ENCODE data around the gene GPALPP1.
"Not testable (repeated sequence)": the region's sequence is repeated elsewhere in the genome, so short reads cannot be mapped to it uniquely, and the experiment has no call there.

The GPALPP1 gene

DNA sequence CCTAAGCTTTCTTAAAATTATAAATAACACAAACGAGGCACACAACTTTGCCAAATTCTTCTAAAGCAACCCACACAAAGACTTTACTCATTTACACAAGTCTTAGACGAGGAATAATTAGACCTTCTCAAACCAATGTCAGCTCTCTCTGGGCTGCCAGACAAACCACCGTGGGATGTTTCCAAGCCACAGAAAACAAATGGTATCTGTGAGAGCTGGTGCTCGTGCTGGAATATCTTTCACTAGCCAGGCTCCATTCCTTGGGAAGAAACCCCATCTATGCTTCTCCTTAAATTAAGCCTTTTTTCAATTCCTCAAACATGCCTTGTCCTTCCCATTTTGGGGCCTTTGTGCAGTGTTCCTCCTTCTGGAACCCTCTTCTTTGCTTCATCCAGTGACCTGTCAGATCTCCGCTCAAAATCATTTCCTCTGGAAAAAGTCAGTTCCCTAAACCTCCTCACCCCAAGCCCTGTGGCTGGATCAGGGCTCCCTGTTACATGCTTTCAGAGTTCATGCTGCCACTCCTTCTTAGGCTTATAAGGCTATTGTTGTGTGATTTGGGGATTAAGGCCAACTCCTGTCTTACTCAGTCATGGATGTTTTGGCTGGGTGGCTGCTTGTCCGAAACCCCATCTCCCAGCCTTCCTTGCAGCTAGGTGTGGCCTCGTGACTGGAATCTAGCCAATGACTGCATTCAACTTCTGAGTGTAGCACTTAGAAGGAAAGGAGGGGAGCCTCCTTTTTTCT is 66.7 kb downstream of the GPALPP1 start:
- no peaks in the 10 kb centered on the region for H3K27me3 ChIP-seq
- peaks cover 0 to 10% of the 10 kb centered on the region in 2 experiments for H3K4me1 ChIP-seq (ENCODE audit: control insufficient read depth in 1 of 2, insufficient read depth in 1 of 2, low read depth in 1 of 2, low read length in 1 of 2)
- no peaks in the 10 kb centered on the region for H3K36me3 ChIP-seq
- H3K9me3 ChIP-seq, result no peaks in the 10 kb centered on the region
- no peak overlapping the region for H3K4me3 ChIP-seq (ENCODE audit: low read depth in 1 of 2, low read length in 1 of 2)
- no peak for TF ChIP-seq CTCF (IDR thresholded peaks at IDR 0.05)
- no peak overlapping the region for H3K27ac ChIP-seq

DNA sequence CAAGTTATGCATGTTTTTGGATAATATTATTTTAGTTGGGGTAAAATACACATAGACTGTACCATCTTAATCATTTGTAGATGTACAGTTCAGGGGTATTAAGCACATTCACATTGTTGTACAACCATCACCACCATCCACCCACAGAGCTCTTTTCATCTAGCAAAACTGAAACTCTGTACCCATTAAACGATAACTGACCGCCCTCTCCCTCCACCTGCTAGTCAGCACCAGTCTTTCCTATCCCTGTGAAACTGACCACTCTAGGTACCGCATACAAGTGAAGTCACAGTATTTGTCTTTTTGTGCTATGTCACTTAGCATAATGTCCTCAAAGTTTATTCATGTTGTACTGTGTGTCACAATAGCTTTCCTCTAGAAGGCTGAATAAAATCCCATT is 70.7 kb downstream of the GPALPP1 start:
- TF ChIP-seq CTCF (IDR thresholded peaks at IDR 0.05), result no peak
- Histone ChIP-seq H3K36me3 (no peaks in the 10 kb centered on the region), H3K4me3 (ENCODE audit: low read depth in 1 of 2, low read length in 1 of 2) (no peak overlapping the region), H3K9me3 (no peaks in the 10 kb centered on the region), H3K27ac (no peak overlapping the region), H3K27me3 (no peaks in the 10 kb centered on the region), H3K4me1 (ENCODE audit: control insufficient read depth in 1 of 2, insufficient read depth in 1 of 2, low read depth in 1 of 2, low read length in 1 of 2) (peaks cover 0 to 7% of the 10 kb centered on the region in 2 experiments)

DNA sequence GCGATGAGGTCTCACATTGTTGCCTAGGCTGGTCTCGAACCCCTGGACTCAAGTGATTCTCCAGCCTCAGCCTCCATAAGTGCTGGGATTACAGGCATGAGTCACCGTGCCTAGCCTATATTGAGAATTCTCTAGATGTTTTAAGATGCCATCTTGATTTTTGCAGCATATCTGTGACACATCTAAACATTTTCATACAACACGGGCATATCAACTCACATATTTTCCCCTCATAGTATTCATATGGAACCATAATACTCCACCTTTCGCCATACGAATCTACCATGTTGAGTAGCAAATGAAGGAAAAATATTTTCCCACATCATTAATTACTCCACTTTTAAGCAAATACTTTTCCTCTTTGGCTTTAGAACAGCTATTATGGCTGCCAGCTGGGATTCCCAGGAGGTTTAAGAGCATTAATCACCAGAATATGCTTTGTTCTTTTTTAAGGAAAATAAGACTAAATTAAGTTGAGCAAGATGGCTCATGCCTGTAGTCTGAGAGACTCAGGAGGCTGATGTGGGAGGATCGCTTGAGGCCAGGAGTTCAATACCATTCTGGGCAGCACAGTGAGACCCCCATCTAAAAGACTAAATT is 74.0 kb downstream of the GPALPP1 start:
- Histone ChIP-seq H3K4me3 (ENCODE audit: low read depth in 1 of 2, low read length in 1 of 2) (no peak overlapping the region), H3K36me3 (no peaks in the 10 kb centered on the region), H3K27ac (no peak overlapping the region), H3K4me1 (ENCODE audit: control insufficient read depth in 1 of 2, insufficient read depth in 1 of 2, low read depth in 1 of 2, low read length in 1 of 2) (peaks cover 0 to 5% of the 10 kb centered on the region in 2 experiments), H3K9me3 (no peaks in the 10 kb centered on the region), H3K27me3 (no peaks in the 10 kb centered on the region)
- TF ChIP-seq CTCF (IDR thresholded peaks at IDR 0.05), result no peak

DNA sequence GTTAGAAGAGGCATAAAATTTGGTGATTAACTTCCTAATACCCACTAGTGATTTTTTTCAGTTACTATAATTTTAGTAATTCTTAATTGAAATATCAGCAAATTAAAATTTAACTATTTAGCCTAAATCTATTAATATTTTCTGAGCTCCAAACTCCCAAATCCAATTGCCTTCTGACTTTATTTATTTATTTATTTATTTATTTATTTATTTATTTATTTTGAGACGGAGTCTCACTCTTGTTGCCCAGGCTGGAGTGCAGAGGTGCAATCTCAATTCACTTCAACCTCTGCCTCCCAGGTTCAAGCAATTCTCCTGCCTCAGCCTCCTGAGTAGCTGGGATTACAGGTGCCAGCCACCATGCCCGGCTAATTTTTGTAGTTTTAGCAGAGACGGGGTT is 74.6 kb downstream of the GPALPP1 start:
- H3K9me3 ChIP-seq; H3K4me1 ChIP-seq (ENCODE audit: control insufficient read depth in 1 of 2, insufficient read depth in 1 of 2, low read depth in 1 of 2, low read length in 1 of 2); H3K36me3 ChIP-seq; H3K27ac ChIP-seq; H3K4me3 ChIP-seq (ENCODE audit: low read depth in 1 of 2, low read length in 1 of 2); H3K27me3 ChIP-seq: not testable (repeated sequence)

DNA sequence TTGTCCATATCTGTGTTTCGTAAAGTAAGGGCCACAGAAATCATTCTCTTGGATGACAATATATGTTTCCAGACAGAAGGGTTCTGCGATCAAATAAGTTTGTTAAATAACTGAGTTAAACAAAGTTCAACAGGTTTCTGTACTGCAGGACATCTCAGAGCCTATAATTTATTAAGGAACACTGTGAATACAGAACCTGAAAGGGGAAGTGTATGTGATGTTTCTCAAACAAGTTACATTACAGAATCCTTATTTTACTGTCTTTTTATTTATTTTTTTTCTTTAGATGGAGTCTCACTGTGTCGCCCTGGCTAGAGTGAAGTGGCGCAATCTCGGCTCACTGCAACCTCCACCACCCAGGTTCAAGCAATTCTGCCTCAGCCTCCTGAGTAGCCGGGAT is 75.6 kb downstream of the GPALPP1 start:
- H3K36me3 ChIP-seq, result no peaks in the 10 kb centered on the region
- H3K27ac ChIP-seq, result no peak overlapping the region
- H3K4me3 ChIP-seq (ENCODE audit: low read depth in 1 of 2, low read length in 1 of 2), result no peak overlapping the region
- no peaks in the 10 kb centered on the region for H3K9me3 ChIP-seq
- H3K4me1 ChIP-seq (ENCODE audit: control insufficient read depth in 1 of 2, insufficient read depth in 1 of 2, low read depth in 1 of 2, low read length in 1 of 2), result no peaks in the 10 kb centered on the region
- no peaks in the 10 kb centered on the region for H3K27me3 ChIP-seq
- no peak for TF ChIP-seq CTCF (IDR thresholded peaks at IDR 0.05)
